Smooth muscle cell (in vitro differentiated cells): Measurements from ENCODE around the gene KIAA1328. TPM values are rescaled to one million over a fixed set of nuclear protein-coding genes. Genes with fewer than 3 reads are reported as not detected.

ENCODE experiments used
- DNase-seq: peaks from one replicate; lab custom pipeline; 2025; ENCODE audit not compliant: unreplicated experiment; lab: John Stamatoyannopoulos, UW
- H2AFZ ChIP-seq: fragments of 200-600 bp; sonication (generic); 2 replicates; pipeline ENCODE4 v1.6.0; 2016; ENCODE audit warnings: antibody characterized with exemption, low read depth, mild to moderate bottlenecking
- H3F3A ChIP-seq: fragments of 200-600 bp; sonication (generic); 2 replicates; pipeline ENCODE4 v1.6.0; 2017; ENCODE audit warnings: antibody characterized with exemption, low read depth
- H3K27ac ChIP-seq: fragments of 200-600 bp; sonication (generic); 2 replicates; pipeline ENCODE4 v1.5.1; 2016; ENCODE audit warnings: low read depth, mild to moderate bottlenecking
- H3K27me3 ChIP-seq: fragments of 200-600 bp; sonication (generic); 2 replicates; pipeline ENCODE4 v1.6.1; 2016; ENCODE audit warnings: low read depth, mild to moderate bottlenecking
- H3K36me3 ChIP-seq: fragments of 200-600 bp; sonication (generic); 2 replicates; pipeline ENCODE4 v1.5.1; 2016; ENCODE audit warnings: low read depth
- H3K4me1 ChIP-seq: fragments of 200-600 bp; sonication (generic); 2 replicates; pipeline ENCODE4 v1.5.1; 2016; ENCODE audit warnings: low read depth
- H3K4me2 ChIP-seq: fragments of 200-600 bp; sonication (generic); 2 replicates; pipeline ENCODE4 v1.6.0; 2016; ENCODE audit warnings: mild to moderate bottlenecking
- H3K4me3 ChIP-seq: fragments of 200-600 bp; sonication (generic); 2 replicates; pipeline ENCODE4 v1.5.1; 2016; ENCODE audit warnings: mild to moderate bottlenecking
- H3K79me2 ChIP-seq: fragments of 200-600 bp; sonication (generic); 2 replicates; pipeline ENCODE4 v1.6.0; 2016; ENCODE audit warnings: low read depth, mild to moderate bottlenecking
- H3K9ac ChIP-seq: fragments of 200-600 bp; sonication (generic); 2 replicates; pipeline ENCODE4 v1.6.0; 2016; ENCODE audit warnings: low read depth
- H3K9me3 ChIP-seq: fragments of 200-600 bp; sonication (generic); replicated peaks from 2 replicates; pipeline ENCODE4 v1.5.1; 2016; ENCODE audit warnings: low read depth
- H4K20me1 ChIP-seq: fragments of 200-600 bp; sonication (generic); 2 replicates; pipeline ENCODE4 v1.6.0; 2016; ENCODE audit warnings: low read depth
- CTCF ChIP-seq: fragments of 200-600 bp; sonication (generic); IDR thresholded peaks from 2 replicates; pipeline ENCODE4 v1.5.1; 2017; ENCODE audit warnings: borderline replicate concordance, mild to moderate bottlenecking, antibody characterized with exemption; ENCODE audit not compliant: insufficient read depth, poor library complexity, severe bottlenecking
- WGBS: methylation state at CpG from one replicate; pipeline ENCODE4 v1.1.7; 2016; ENCODE audit warnings: low lambda C conversion rate; 5-methylcytosine and 5-hydroxymethylcytosine counted together
- polyA plus RNA-seq: library from polyadenylated mRNA; unstranded; fragments of >200 nt; fragmentation: Nextera tagmentation; extraction: Ambion mirVana; gene quantifications from 2 replicates; pipeline ENCODE4 v1.2.1, GENCODE V29; 2016
- total RNA-seq: library from RNA; depleted of rRNA; stranded (reverse); fragments of >200 nt; gene quantifications from 2 replicates; pipeline ENCODE4 v1.2.3, GENCODE V29; 2014

KIAA1328 gene
- total and polyA plus RNA-seq, 2 experiments from 2014 or later = 2.2 to 11.7 TPM

GRCh38 chr18:37274309-37275236 is 445.6 kb downstream of the KIAA1328 start:
- Histone ChIP-seq H3K9ac (no peak overlapping the region), H3K79me2 (no peaks in the 10 kb centered on the region), H3K36me3 (no peaks in the 10 kb centered on the region), H3F3A (no peaks in the 10 kb centered on the region), H2AFZ (no peak overlapping the region), H3K4me3 (no peak overlapping the region), H3K4me2 (no peak overlapping the region), H4K20me1 (peaks cover 4% of the 10 kb centered on the region), H3K27ac (no peak overlapping the region), H3K27me3 (peaks cover 20% of the 10 kb centered on the region), H3K4me1 (no peaks in the 10 kb centered on the region), H3K9me3 (no peaks in the 10 kb centered on the region)
- TF ChIP-seq CTCF = no peak
- DNase-seq = no peak
- WGBS = 94% methylated on average over 76 of the region's 82 CpGs

- no peak for DNase-seq
- Histone ChIP-seq H4K20me1 (peaks cover 2% of the 10 kb centered on the region), H3K27ac (no peak overlapping the region), H3K9ac (no peak overlapping the region), H3K4me3 (no peak overlapping the region), H3K4me1 (no peaks in the 10 kb centered on the region), H3K4me2 (no peak overlapping the region), H2AFZ (no peak overlapping the region), H3K36me3 (no peaks in the 10 kb centered on the region), H3K9me3 (no peaks in the 10 kb centered on the region), H3F3A (no peaks in the 10 kb centered on the region), H3K79me2 (no peaks in the 10 kb centered on the region), H3K27me3 (peaks cover 27% of the 10 kb centered on the region)
- TF ChIP-seq CTCF = no peak
- WGBS = 72% methylated on average over 24 of the region's 32 CpGs
These were observed 446.4 kb downstream of the KIAA1328 start for GRCh38 chr18:37275237-37275741.

GRCh38 chr18:37276111-37276890 is 447.4 kb downstream of the KIAA1328 start:
- Histone ChIP-seq H3K27me3 (peaks cover 37% of the 10 kb centered on the region), H2AFZ (no peak overlapping the region), H3K4me1 (no peaks in the 10 kb centered on the region), H3K9me3 (no peaks in the 10 kb centered on the region), H3K4me3 (no peak overlapping the region), H3F3A (no peaks in the 10 kb centered on the region), H4K20me1 (no peaks in the 10 kb centered on the region), H3K9ac (no peak overlapping the region), H3K4me2 (no peak overlapping the region), H3K79me2 (no peaks in the 10 kb centered on the region), H3K27ac (no peak overlapping the region), H3K36me3 (no peaks in the 10 kb centered on the region)
- DNase-seq = no peak
- TF ChIP-seq CTCF = no peak
- 85% methylated on average over 10 of the region's 10 CpGs for WGBS
